ENCODE results near the gene FN1. TPM values are rescaled to one million over a fixed set of nuclear protein-coding genes. Genes with fewer than 3 reads are reported as not detected.

Gene FN1
- total RNA-seq, 1 experiment from 2014 or later, result 102 TPM

DNA sequence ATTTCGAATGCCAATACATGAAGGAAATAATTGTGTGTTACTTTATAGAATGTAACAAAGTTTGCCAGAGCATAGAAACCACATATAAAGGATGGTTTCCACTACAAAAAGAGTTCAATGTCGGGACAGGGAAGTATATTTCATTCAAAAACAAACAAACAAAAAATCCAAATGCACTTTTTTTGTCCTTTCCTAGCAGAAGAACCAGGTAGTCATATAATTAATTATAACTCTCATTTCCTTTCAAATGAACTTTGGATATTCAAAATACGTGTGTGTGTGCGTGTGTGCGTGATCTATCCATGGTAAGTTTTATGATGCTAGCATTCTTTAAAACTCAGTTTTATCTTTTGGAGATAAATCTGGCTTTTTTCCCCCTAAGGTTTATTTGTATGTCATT, 8.3 kb downstream of the FN1 start:
- ChIA-PET POLR2A (no interaction called here), CTCF (no interaction called here)
- Mint-ChIP-seq H3K4me1 (no peaks in the 10 kb centered on the region), H3K27ac (no peak overlapping the region), H3K4me3 (no peak overlapping the region), H3K36me3 (peaks cover 68% of the 10 kb centered on the region), H3K27me3 (ENCODE audit: low read depth) (no peaks in the 10 kb centered on the region), H3K9me3 (no peaks in the 10 kb centered on the region)
- TF ChIP-seq ZNF232 (CRISPR knock-in tag; IDR thresholded peaks at IDR 0.05) (no peak), ZBTB21 (CRISPR knock-in tag; IDR thresholded peaks at IDR 0.05; ENCODE audit: borderline replicate concordance) (no peak), CREM (CRISPR knock-in tag; IDR thresholded peaks at IDR 0.05) (no peak), ZNF512 (CRISPR knock-in tag; IDR thresholded peaks at IDR 0.05; ENCODE audit: borderline replicate concordance) (no peak), ZBTB43 (CRISPR knock-in tag; IDR thresholded peaks at IDR 0.05) (no peak), EMX1 (CRISPR knock-in tag; IDR thresholded peaks at IDR 0.05) (no peak), ZNF121 (CRISPR knock-in tag; IDR thresholded peaks at IDR 0.05) (no peak), KAT7 (CRISPR knock-in tag; IDR thresholded peaks at IDR 0.05; ENCODE audit: borderline replicate concordance) (no peak), TEAD1 (CRISPR knock-in tag; IDR thresholded peaks at IDR 0.05) (no peak), FOXJ3 (CRISPR knock-in tag; IDR thresholded peaks at IDR 0.05; ENCODE audit: borderline replicate concordance) (no peak), TEAD4 (CRISPR knock-in tag; IDR thresholded peaks at IDR 0.05) (no peak), ELF4 (CRISPR knock-in tag; IDR thresholded peaks at IDR 0.05; ENCODE audit: low read depth) (no peak), MXD4 (CRISPR knock-in tag; IDR thresholded peaks at IDR 0.05; ENCODE audit: borderline replicate concordance) (no peak), CREB1 (CRISPR knock-in tag; IDR thresholded peaks at IDR 0.05) (no peak), NFE2L1 (CRISPR knock-in tag; IDR thresholded peaks at IDR 0.05) (no peak), ZNF423 (CRISPR knock-in tag; IDR thresholded peaks at IDR 0.05) (no peak), GABPB1 (CRISPR knock-in tag; IDR thresholded peaks at IDR 0.05) (no peak)
- TF ChIP-seq, protein P1, sequence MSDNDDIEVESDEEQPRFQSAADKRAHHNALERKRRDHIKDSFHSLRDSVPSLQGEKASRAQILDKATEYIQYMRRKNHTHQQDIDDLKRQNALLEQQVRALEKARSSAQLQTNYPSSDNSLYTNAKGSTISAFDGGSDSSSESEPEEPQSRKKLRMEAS (CRISPR knock-in tag; IDR thresholded peaks at IDR 0.05), result no peak
- TF ChIP-seq, protein P2, sequence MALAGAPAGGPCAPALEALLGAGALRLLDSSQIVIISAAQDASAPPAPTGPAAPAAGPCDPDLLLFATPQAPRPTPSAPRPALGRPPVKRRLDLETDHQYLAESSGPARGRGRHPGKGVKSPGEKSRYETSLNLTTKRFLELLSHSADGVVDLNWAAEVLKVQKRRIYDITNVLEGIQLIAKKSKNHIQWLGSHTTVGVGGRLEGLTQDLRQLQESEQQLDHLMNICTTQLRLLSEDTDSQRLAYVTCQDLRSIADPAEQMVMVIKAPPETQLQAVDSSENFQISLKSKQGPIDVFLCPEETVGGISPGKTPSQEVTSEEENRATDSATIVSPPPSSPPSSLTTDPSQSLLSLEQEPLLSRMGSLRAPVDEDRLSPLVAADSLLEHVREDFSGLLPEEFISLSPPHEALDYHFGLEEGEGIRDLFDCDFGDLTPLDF (CRISPR knock-in tag; IDR thresholded peaks at IDR 0.05), result no peak
- TF ChIP-seq, protein P3, sequence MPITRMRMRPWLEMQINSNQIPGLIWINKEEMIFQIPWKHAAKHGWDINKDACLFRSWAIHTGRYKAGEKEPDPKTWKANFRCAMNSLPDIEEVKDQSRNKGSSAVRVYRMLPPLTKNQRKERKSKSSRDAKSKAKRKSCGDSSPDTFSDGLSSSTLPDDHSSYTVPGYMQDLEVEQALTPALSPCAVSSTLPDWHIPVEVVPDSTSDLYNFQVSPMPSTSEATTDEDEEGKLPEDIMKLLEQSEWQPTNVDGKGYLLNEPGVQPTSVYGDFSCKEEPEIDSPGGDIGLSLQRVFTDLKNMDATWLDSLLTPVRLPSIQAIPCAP (CRISPR knock-in tag; IDR thresholded peaks at IDR 0.05), result no peak
- DNase-seq (ENCODE audit: low spot score), result no peak
- no peak for ATAC-seq

DNA sequence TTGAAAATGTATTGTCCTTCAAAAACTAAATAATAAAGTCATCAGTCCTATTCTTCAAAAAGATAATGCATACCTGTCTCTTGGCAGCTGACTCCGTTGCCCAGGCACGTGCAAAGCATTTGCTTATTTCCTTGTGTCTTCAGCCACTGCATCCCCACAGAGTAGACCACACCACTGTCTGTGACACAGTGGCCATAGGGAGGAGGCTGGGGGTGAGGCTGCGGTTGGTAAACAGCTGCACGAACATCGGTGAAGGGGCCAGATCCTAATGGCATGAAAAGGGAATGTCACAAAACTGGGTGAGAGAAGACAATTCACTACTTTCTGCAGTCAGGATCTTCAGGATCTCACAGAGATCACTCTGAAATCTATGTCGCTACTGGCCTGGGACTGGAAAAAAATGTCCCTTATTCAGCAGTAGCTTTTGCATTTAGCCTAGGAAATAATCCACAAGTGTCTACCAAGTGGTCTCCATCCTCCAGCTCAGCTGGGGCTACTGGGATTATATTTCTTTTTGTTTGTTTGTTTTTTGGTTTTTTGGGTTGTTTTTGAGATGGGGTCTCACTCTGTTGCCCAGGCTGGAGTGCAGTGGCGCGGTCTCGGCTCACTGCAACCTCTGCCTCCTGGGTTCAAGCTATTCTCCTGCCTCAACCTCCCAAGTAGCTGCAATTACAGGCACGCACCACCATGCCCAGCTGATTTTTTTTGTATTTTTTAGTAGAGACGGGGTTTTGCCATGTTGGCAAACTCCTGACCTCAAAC, 10.7 kb downstream of the FN1 start:
- ChIA-PET CTCF (interaction anchor here (1.3 kb wide), 1 partner anchor 29 kb away, joined by 3 read pairs; no protein-coding TSS in a partner anchor), POLR2A (interaction anchor here (0.7 kb wide), 1 partner anchor 681 kb away, joined by 5 read pairs; no protein-coding TSS in a partner anchor)
- ATAC-seq, result no peak
- TF ChIP-seq RORB (CRISPR knock-in tag; IDR thresholded peaks at IDR 0.05) (peak; percentile 54; the same call in 1 of the 2 replicates), FOXJ3 (CRISPR knock-in tag; IDR thresholded peaks at IDR 0.05; ENCODE audit: borderline replicate concordance) (no peak), ZNF396 (CRISPR knock-in tag; IDR thresholded peaks at IDR 0.05; ENCODE audit: borderline replicate concordance) (no peak), RELA (CRISPR knock-in tag; IDR thresholded peaks at IDR 0.05; ENCODE audit: borderline replicate concordance) (no peak)
- TF ChIP-seq, protein P4, sequence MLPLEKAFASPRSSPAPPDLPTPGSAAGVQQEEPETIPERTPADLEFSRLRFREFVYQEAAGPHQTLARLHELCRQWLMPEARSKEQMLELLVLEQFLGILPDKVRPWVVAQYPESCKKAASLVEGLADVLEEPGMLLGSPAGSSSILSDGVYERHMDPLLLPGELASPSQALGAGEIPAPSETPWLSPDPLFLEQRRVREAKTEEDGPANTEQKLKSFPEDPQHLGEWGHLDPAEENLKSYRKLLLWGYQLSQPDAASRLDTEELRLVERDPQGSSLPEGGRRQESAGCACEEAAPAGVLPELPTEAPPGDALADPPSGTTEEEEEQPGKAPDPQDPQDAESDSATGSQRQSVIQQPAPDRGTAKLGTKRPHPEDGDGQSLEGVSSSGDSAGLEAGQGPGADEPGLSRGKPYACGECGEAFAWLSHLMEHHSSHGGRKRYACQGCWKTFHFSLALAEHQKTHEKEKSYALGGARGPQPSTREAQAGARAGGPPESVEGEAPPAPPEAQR (CRISPR knock-in tag; IDR thresholded peaks at IDR 0.05), result no peak
- Mint-ChIP-seq H3K4me3 (no peak overlapping the region), H3K36me3 (peaks cover 71% of the 10 kb centered on the region), H3K27ac (no peak overlapping the region), H3K9me3 (no peaks in the 10 kb centered on the region), H3K27me3 (ENCODE audit: low read depth) (no peaks in the 10 kb centered on the region), H3K4me1 (no peaks in the 10 kb centered on the region)
- DNase-seq (ENCODE audit: low spot score), result no peak

Data from WTC11 (cell line).